Measurements from ENCODE around the gene SUPT6H.

Gene SUPT6H

GRCh38 chr17:28702026-28702751 lies 40.2 kb downstream of the SUPT6H start:
- ChIA-PET CTCF (interaction anchor here (0.8 kb wide), 1 partner anchor 58 kb away, joined by 3 read pairs; no protein-coding TSS in a partner anchor), POLR2A (interaction anchor here (1.0 to 15.7 kb wide), 4 partner anchors 9 to 40 kb away, joined by 3 to 309 read pairs (median 14); partner anchors contain the start of genes NEK8, PROCA1, RPL23A and SDF2)
- DNase-seq (ENCODE audit: extremely low spot score) = no peak
- no peak for TF ChIP-seq L3MBTL2 (conservative IDR thresholded peaks at IDR 0.05)
- TF ChIP-seq HDGF (IDR thresholded peaks at IDR 0.05; ENCODE audit: borderline replicate concordance) = no peak
- no peak for TF ChIP-seq TARDBP (IDR thresholded peaks at IDR 0.05)
- TF ChIP-seq SUZ12 (IDR thresholded peaks at IDR 0.05) = no peak
- no peak for TF ChIP-seq SP1 (IDR thresholded peaks at IDR 0.05)
- TF ChIP-seq FOXA1 (IDR thresholded peaks at IDR 0.05) = no peak
- TF ChIP-seq NFRKB (IDR thresholded peaks at IDR 0.05) = no peak
- no peak for TF ChIP-seq ARNT (IDR thresholded peaks at IDR 0.05)
- no peak for TF ChIP-seq ZNF384 (IDR thresholded peaks at IDR 0.05)
- no peak for TF ChIP-seq CTBP1 (IDR thresholded peaks at IDR 0.05; ENCODE audit: borderline replicate concordance)
- no peak for TF ChIP-seq ELF4 (IDR thresholded peaks at IDR 0.05)
- no peak for TF ChIP-seq LEF1 (IDR thresholded peaks at IDR 0.05; ENCODE audit: borderline replicate concordance)
- no peak for TF ChIP-seq FOXK2 (IDR thresholded peaks at IDR 0.05)
- TF ChIP-seq, protein P1, sequence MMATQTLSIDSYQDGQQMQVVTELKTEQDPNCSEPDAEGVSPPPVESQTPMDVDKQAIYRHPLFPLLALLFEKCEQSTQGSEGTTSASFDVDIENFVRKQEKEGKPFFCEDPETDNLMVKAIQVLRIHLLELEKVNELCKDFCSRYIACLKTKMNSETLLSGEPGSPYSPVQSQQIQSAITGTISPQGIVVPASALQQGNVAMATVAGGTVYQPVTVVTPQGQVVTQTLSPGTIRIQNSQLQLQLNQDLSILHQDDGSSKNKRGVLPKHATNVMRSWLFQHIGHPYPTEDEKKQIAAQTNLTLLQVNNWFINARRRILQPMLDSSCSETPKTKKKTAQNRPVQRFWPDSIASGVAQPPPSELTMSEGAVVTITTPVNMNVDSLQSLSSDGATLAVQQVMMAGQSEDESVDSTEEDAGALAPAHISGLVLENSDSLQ (IDR thresholded peaks at IDR 0.05) = no peak
- TF ChIP-seq FOXM1 (IDR thresholded peaks at IDR 0.05; ENCODE audit: borderline replicate concordance) = no peak
- TF ChIP-seq BHLHE40 (IDR thresholded peaks at IDR 0.05; ENCODE audit: borderline replicate concordance) = no peak

- DNase-seq (ENCODE audit: extremely low spot score) = no peak
- ChIA-PET CTCF (interaction anchor here (0.8 kb wide), 1 partner anchor 59 kb away, joined by 3 read pairs; no protein-coding TSS in a partner anchor), POLR2A (interaction anchor here (1.0 to 15.7 kb wide), 4 partner anchors 8 to 41 kb away, joined by 3 to 309 read pairs (median 14); partner anchors contain the start of genes NEK8, PROCA1, RPL23A and SDF2)
- TF ChIP-seq L3MBTL2 (conservative IDR thresholded peaks at IDR 0.05) = no peak
These were observed 40.7 kb downstream of the SUPT6H start for GRCh38 chr17:28702752-28703150.

DNA sequence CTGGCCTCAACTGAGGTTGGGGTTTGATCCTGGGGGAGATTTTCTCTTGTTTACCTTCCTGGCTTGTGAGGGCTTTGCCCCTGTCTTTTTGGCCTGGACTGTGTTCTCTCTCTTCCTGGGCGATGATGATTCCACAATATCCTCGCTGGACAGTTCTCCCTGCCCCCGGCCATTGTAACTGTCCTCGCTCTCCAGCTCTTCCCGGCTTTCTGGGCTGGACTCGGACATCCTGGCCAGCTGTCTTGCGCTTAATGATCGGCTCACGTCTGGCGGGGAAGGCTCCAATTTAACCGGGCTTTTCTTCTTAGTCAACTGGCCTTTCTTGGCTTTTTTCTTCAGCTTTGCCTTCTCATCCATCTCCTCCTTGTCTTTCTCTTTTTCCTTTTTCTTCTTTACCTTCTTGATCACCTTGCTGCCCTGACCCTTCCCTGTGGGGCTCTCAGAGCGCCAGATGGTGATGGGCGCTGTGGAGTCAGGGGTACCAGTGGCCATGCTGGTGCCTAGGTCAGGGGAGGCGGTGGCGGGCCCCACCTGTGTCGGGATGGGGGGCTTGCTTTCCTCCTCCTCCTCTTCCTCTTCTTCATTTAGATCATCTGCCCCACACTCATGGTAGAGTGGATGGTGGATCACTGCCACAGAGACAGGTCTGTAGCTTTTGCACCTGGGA lies 41.7 kb downstream of the SUPT6H start:
- ChIA-PET CTCF (no interaction called here), POLR2A (interaction anchor here (15.7 kb wide), 1 partner anchor 21 kb away, joined by 309 read pairs; the partner anchor contains the start of genes NEK8, RPL23A and TLCD1)
- no peak for DNase-seq (ENCODE audit: extremely low spot score)
- TF ChIP-seq, protein P1 (IDR thresholded peaks at IDR 0.05) = no peak
- TF ChIP-seq FOXK2 (IDR thresholded peaks at IDR 0.05) (no peak), TARDBP (IDR thresholded peaks at IDR 0.05) (no peak), ZNF384 (IDR thresholded peaks at IDR 0.05) (no peak), SUZ12 (IDR thresholded peaks at IDR 0.05) (no peak), L3MBTL2 (conservative IDR thresholded peaks at IDR 0.05) (no peak), ARNT (IDR thresholded peaks at IDR 0.05) (no peak), BHLHE40 (IDR thresholded peaks at IDR 0.05; ENCODE audit: borderline replicate concordance) (no peak), ELF4 (IDR thresholded peaks at IDR 0.05) (no peak), LEF1 (IDR thresholded peaks at IDR 0.05; ENCODE audit: borderline replicate concordance) (no peak), FOXM1 (IDR thresholded peaks at IDR 0.05; ENCODE audit: borderline replicate concordance) (no peak)

DNA sequence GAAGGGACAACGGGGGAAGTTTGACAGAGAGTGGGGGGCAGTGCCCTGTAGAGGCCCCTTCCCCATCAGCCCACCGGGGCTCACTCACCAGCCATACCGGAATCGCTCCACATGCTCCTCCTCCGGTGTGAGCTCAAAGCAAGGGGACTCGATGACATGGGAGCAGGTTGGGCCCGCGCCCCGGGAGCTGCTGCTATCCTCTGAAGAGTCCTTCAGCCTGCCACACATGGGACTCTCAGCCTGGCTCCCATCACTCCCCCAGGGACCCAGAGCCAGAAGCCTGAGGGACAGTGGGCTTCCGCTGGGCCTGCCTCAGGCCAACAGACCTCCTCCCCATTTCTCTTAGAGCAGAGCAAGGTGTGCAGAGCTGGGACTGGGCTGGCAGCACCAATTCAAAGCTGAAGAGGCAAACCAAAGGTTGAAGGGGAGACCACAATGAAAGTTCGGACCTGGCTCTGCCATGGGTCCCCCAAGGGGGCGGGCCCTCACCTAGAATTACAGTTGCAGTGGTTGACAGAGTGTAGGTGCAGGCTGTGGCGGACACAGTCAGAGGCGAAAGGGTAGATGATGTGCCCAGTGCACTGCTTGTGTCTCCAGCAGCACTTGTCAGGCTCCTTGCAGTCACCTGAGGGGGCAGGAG lies 42.3 kb downstream of the SUPT6H start:
- ChIA-PET POLR2A (interaction anchor here (0.7 to 15.7 kb wide), 2 partner anchors 12 to 20 kb away, joined by 3 to 309 read pairs; partner anchors contain the start of genes NEK8, RPL23A and TLCD1), CTCF (interaction anchor here (0.6 kb wide), 1 partner anchor 16 kb away, joined by 3 read pairs; no protein-coding TSS in a partner anchor)
- no peak for TF ChIP-seq ELF4 (IDR thresholded peaks at IDR 0.05)
- no peak for TF ChIP-seq SUZ12 (IDR thresholded peaks at IDR 0.05)
- TF ChIP-seq LEF1 (IDR thresholded peaks at IDR 0.05; ENCODE audit: borderline replicate concordance) = no peak
- TF ChIP-seq BHLHE40 (IDR thresholded peaks at IDR 0.05; ENCODE audit: borderline replicate concordance) = no peak
- TF ChIP-seq FOXK2 (IDR thresholded peaks at IDR 0.05) = no peak
- no peak for TF ChIP-seq ZNF384 (IDR thresholded peaks at IDR 0.05)
- TF ChIP-seq SP1 (IDR thresholded peaks at IDR 0.05) = no peak
- TF ChIP-seq HDGF (IDR thresholded peaks at IDR 0.05; ENCODE audit: borderline replicate concordance) = no peak
- no peak for TF ChIP-seq L3MBTL2 (conservative IDR thresholded peaks at IDR 0.05)
- TF ChIP-seq, protein P1 (IDR thresholded peaks at IDR 0.05) = no peak
- TF ChIP-seq ARNT (IDR thresholded peaks at IDR 0.05) = no peak
- TF ChIP-seq FOXA1 (IDR thresholded peaks at IDR 0.05) = no peak
- no peak for TF ChIP-seq CTBP1 (IDR thresholded peaks at IDR 0.05; ENCODE audit: borderline replicate concordance)
- no peak for TF ChIP-seq FOXM1 (IDR thresholded peaks at IDR 0.05; ENCODE audit: borderline replicate concordance)
- no peak for TF ChIP-seq TARDBP (IDR thresholded peaks at IDR 0.05)
- no peak for TF ChIP-seq NFRKB (IDR thresholded peaks at IDR 0.05)
- no peak for DNase-seq (ENCODE audit: extremely low spot score)

- POLR2A ChIA-PET = interaction anchor here (15.7 kb wide), 1 partner anchor 19 kb away, joined by 309 read pairs; the partner anchor contains the start of genes NEK8, RPL23A and TLCD1
- DNase-seq (ENCODE audit: extremely low spot score) = no peak
- CTCF ChIA-PET = interaction anchor here (0.6 kb wide), 1 partner anchor 23 kb away, joined by 3 read pairs; no protein-coding TSS in a partner anchor
- TF ChIP-seq LEF1 (IDR thresholded peaks at IDR 0.05; ENCODE audit: borderline replicate concordance) (no peak), FOXK2 (IDR thresholded peaks at IDR 0.05) (no peak), ARNT (IDR thresholded peaks at IDR 0.05) (no peak), BHLHE40 (IDR thresholded peaks at IDR 0.05; ENCODE audit: borderline replicate concordance) (no peak), NFRKB (IDR thresholded peaks at IDR 0.05) (no peak), SP1 (IDR thresholded peaks at IDR 0.05) (no peak), FOXM1 (IDR thresholded peaks at IDR 0.05; ENCODE audit: borderline replicate concordance) (no peak), HDGF (IDR thresholded peaks at IDR 0.05; ENCODE audit: borderline replicate concordance) (no peak)
- TF ChIP-seq, protein P1 (IDR thresholded peaks at IDR 0.05) = no peak
These were observed 43.2 kb downstream of the SUPT6H start for GRCh38 chr17:28705074-28705659.
